ENCODE data around the gene HSPA5.

Gene HSPA5

DNA sequence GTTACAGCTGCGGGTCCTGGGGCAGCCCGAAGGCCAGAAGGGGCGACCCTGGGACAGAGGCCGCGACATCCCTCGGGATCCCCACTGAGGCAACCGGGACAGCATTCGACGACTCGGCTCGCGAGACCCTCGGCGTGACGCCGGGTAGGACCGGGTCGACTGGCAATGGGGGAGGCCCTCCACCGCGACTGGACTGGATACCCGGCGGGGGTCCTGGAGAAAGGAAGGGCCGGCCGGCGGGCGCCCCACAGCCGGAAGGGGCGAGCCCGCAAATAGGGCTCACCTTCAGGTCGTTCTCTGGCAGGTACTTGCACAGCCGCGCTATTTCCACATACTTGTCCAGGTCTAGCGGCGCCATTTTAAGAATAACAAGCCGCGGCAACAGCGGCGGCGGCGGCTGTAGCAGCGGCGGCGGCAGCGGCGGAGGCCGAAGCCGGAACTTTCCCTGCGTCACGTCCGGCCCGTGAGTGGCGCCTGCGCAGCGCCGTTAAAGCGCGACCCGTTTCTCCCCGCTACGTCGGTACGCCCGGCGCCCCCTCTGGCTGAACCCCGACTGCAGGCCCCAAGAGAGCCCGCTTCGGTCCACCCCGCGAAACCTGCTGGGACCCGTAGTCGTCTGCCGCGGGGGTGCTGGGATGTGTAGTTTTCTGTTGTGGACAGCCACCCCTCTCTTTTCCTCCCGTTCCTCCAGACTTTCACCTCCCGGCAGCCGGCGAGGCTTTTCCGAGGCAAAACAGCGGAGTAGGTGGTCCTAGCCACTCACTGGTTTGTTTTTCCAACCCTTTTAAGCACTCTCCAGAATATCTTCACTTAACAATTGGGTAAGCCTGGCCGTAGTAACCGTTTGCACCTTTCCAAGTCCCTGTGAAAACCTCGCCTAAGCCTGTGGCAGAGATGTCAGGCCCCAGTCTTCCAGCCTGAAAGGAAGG is 51.5 kb downstream of the HSPA5 start, which contains the start of gene PPP6C:
Gene PPP6C (minus strand): TSS at position 443 of the 929 bp plus-strand sequence. CDS start 85 bp downstream, at position 358.
- DNase-seq: peak; percentile 81 to 92

DNA sequence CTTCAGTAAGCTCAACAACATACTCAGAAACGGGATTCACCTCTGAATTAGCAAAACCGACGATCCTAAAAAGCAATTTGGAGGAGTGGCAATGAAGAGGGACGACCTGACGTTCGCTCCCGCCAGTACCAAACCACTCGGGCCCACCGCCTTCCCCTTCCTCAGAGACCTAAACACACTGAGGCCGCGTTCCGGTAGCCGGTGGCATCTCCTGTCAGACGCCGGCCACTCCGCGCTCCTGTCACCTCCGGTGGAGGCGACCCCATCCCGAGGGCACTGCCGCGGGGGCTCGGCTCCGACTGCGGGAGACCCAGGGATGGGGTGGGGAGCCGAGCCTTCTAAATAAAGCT is 52.2 kb downstream of the HSPA5 start:
- peak in 1 of 2 experiments; percentile 22 for DNase-seq
